Activated CD4-positive, alpha-beta T cell treated with anti-CD3 and anti-CD28 coated beads, Interleukin-2, amount 50 U/mL, for 48 hours (primary cell): ENCODE data around the gene ZNF292.
"Not testable (repeated sequence)": the region's sequence is repeated elsewhere in the genome, so short reads cannot be mapped to it uniquely, and the experiment has no call there.

Experiments used
- DNase-seq, 2 experiments: peaks; one replicate each; pipeline ENCODE4 v3.0.0-alpha.2; 2020

The ZNF292 gene

GRCh38 chr6:87154993-87155841 lies at the start of gene ZNF292:
Gene ZNF292 (plus strand): TSS chr6:87155565. CDS start chr6:87155592, 27 bp downstream.
- peak; percentile 98 to 99 for DNase-seq

DNA sequence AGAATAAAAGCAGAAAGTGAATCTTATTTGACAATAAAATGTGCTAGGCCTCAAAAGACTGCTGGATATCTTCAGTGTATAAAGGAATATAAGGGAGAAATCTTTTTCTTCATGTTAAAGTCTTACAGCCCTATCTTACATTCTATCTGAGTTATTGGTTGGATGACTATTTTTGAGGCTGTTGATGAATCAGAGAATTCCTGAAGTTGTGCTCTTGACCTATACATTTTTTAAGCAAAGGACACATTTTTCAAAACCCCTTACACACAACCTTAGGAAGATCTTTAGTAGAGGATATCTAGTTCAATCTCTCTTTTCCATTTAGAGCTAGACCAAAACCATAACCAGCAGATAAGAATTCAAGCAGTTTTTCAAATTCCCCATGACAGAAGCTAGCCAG lies 49.5 kb upstream of the ZNF292 start:
- no peak for DNase-seq

- DNase-seq: no peak
Observed at GRCh38 chr6:87110636-87111035, 44.7 kb upstream of the ZNF292 start.

- no peak for DNase-seq
Observed at GRCh38 chr6:87115402-87116135, 39.8 kb upstream of the ZNF292 start.

- DNase-seq: no peak
Observed at GRCh38 chr6:87116922-87117321, 38.4 kb upstream of the ZNF292 start.

DNA sequence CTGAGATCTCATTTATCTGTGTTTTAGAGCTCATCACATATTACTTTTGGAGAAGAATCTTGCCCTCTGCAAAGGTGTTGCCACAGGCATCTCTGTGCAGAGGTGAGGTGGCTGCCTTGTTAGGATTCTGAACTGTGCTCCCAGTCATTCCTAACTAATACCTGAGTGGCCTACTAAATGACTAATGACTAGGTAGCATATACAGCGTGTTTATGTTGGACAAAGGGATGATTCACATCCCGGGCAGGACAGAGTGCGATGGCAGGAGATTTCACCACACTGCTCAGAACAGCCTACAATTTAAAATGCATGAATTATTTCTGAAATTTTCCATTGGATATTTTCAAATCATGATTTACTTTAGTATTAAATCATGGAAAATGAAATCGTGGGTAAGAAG lies 37.3 kb upstream of the ZNF292 start:
- DNase-seq: no peak

DNA sequence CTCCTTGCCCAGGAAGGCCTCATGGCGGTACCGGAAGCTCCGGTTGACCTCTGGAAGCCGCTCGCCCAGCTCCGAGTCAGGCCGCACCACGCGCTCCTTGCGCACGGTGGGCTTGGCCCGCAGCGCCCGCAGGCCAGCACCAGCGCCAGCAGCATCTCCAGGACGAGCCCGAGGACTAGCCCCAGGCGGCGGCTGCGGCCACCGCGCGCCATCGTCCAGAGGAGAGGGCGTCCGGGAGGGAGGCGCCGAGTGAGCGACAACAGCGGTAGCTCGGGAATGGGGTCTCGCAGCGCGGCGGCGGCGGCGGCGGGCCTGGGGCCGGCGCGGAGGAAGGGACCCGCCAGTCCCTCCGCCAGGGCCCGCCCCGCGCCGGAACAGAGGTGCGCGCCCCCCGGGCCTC lies 32.9 kb upstream of the ZNF292 start:
- no peak for DNase-seq

DNA sequence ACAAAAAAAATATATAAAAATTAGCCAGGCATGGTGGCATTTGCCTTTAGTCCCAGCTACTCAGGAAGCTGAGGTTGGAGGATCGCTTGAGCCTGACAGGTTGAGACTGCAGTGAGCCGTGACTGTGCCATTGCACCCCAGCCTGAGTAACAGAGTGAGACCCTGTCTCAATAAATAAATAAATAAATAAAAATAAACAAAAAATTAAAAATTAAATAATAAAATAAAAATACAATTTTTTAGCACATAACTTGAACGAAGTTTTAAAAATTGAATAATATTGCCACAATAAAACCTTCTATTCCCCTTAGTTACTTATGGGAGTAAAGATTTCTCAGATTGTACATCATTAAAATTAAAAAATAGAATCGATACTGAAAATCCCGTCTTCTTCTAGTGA lies 31.3 kb upstream of the ZNF292 start:
- no peak for DNase-seq

DNA sequence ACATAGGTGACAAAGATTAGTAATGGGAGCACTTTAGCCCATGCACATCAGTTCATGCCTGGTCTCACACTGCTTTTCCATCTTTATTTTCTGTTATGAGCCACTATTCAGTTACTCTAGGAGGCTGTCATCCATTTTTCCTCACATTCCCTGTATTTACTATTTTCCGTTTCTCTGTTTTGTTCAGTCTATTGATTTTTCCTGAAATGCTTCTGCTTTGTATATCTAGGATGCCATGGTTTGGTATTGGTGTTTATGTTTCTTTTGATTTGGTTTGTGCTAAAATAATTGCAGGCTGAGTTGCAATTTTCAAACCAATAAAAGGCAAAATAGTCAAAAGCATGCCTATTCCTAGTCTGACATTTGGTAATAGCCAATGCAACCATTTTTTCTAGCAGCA lies 28.9 kb upstream of the ZNF292 start:
- no peak for DNase-seq

DNA sequence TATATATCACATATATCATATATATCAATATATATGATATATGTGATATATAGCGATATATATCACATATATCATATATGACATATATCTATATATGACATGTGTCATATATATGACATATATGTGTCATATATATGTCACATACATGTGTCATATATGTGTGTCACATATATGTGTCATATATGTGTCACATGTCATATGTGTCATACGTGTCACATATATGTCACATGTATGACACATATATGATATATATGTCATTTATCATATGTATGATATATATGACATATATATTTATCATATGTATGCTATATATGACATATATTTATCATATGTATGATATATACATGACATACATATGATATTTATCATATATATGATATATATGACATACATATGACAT lies 27.6 kb upstream of the ZNF292 start:
- no peak for DNase-seq

GRCh38 chr6:87136963-87137362 lies 18.4 kb upstream of the ZNF292 start:
- DNase-seq: no peak

DNA sequence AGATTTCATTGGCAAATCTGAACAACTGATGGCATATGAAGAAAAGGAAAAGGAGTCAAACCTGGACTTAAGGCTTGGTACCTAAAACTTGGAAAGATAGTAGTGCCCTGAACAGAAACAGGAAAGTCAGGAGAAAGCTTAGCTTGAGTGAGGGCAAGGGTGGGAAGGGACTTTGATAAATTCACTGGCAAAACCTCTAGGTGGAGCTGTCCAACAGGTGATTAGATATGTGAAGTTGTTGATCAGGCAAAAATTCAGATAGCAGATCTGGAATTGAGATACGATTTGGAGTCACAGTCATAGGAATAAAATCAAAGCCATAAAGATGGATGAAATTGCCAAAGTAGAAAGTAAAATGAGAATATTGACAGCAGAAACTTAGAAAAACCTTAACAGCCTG lies 16.1 kb upstream of the ZNF292 start:
- DNase-seq: peak in 1 of 2 experiments; percentile 23

DNA sequence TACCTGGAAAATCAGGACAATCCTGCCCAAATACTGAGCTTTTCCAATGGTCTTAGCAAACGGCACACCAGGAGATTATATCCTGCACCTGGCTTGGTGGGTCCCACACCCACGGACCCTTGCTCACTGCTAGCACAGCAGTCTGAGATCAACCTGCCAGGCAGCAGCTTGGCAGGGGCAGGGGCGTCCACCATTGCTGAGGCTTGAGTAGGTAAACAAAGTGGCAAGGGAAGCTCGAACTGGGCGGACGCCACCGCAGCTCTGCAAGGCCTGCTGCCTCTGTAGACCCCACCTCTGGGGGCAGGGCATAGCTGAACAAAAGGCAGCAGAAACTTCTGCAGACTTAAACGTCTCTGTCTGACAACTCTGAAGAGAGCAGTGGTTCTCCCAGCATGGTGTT lies 15.4 kb upstream of the ZNF292 start:
- not testable (repeated sequence) for DNase-seq

DNA sequence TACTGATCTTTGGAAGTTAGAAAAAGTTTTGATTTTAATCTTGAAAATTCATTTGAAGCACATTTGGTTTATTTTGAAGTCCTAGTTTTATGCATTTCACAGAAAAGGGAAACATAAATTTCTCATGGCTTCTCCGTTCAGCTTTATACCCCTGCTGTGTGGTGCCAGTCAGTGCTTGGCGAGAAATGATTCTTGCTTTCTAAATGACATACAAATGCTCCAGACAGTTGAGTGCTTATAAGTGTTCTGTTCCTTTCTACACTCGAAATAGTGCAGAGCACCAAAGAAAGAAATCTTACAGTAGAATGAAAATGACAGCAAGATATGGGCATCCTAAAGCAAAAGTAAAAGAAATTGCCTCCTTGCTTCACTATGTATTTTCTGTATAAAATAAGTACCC lies 9.0 kb upstream of the ZNF292 start:
- DNase-seq: no peak

GRCh38 chr6:87150406-87150805 lies 5.0 kb upstream of the ZNF292 start:
- DNase-seq: no peak

- no peak for DNase-seq
Observed at GRCh38 chr6:87151471-87151780, 3.9 kb upstream of the ZNF292 start.

GRCh38 chr6:87151781-87152525 lies 3.4 kb upstream of the ZNF292 start:
- peak; percentile 78 to 82 for DNase-seq

DNA sequence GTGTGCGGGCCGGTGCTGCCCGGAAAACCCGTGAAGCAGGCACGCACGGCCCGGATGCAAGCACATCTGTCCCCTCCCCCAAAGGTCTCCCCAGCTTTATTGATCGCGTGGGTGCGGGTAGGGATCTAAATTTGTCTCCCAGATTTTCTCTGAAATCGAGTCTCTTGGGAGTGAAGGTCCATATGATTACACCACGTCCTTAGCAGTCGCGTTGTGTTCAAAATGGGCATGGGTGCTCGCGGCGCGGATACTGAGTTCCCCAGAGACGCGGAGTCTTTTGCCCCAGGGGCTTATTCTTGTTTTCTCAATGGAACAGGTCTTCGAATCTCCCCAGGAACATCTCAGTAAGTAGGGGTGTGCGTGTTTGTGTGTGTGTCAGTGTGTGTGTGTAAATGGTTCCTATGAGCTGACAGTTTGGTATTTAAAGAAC lies 2.8 kb upstream of the ZNF292 start:
- DNase-seq: no peak

- DNase-seq: no peak
Observed at GRCh38 chr6:87154641-87154992, 748 bp upstream of the ZNF292 start.

GRCh38 chr6:87155842-87156815 lies 764 bp downstream of the ZNF292 start:
- DNase-seq: peak; percentile 65 to 72

DNA sequence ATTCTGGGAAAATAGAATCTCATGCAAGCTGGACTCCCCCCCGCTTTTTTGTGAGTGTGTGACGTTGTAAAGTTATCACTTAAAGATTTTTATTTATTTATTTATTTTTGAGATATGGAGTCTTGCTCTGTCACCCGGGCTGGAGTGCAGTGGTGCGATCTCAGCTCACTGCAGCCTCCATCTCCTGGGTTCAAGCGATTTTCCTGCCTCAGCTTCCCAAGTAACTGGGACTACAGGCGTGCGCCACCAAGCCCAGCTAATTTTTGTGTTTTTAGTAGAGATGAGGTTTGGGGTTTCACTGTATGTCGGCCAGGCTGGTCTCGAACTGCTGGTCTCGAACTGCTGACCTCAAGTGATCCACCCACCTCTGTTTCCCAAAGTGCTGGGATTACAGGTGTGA lies 2.2 kb downstream of the ZNF292 start:
- DNase-seq: not testable (repeated sequence)

- DNase-seq: no peak
Observed at GRCh38 chr6:87161299-87161698, 5.9 kb downstream of the ZNF292 start.

GRCh38 chr6:87164004-87164403 lies 8.6 kb downstream of the ZNF292 start:
- no peak for DNase-seq
